ENCODE data around the gene RMRP.
"Not testable (repeated sequence)": the region's sequence is repeated elsewhere in the genome, so short reads cannot be mapped to it uniquely, and the experiment has no call there.

Gene RMRP

GRCh38 chr9:35664531-35665470 is 7.0 kb upstream of the RMRP start, which contains the start of gene ARHGEF39:
Gene ARHGEF39 (minus strand): TSS chr9:35665195. CDS start chr9:35665169, 26 bp downstream.
- DNase-seq (ENCODE audit: low spot score) = peak; percentile 84

DNA sequence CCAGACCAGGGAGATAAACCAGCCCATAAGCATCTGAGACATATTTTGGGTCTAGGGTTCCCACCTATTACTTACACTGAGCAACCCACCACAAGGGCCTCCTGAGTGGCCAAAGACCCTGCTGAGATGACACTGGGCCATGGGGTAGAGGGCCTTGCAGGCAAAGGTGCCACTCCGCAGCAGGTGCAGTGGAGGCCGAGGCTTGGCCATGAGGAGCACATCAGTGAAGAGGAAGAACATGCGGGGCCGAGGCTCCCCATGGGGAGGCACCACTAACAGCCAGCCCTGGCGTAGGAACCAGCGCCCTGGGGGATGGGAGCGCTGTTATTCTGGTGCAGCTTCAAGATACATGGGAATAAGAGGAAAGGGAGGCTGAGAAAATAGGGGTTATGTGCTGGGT is 4.6 kb upstream of the RMRP start:
- no peak for DNase-seq (ENCODE audit: low spot score)

GRCh38 chr9:35661756-35662350 is 4.0 kb upstream of the RMRP start:
- DNase-seq (ENCODE audit: low spot score) = no peak

- DNase-seq (ENCODE audit: low spot score) = peak; percentile 91
Measured at GRCh38 chr9:35660966-35661415, 3.2 kb upstream of the RMRP start.

DNA sequence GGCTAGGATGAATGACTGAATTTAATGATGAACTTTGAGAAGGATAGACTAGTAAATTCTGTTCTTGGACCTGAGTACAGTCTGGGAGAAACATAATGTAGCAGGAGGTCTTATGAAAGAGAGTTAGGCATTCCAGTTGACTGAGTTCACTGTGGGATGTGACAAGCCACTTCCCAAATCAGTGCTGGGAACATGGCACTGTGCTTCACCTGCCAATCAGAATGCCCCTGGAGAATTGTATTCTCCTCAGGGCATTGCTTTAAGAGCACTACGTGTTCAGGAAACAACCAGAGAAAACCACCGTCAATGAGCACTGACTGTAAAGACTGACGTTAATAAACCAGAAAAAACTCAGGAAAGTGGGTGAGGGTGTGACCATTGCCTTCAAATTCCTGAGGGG is 1.5 kb upstream of the RMRP start:
- no peak for DNase-seq (ENCODE audit: low spot score)

- peak; percentile 55 for DNase-seq (ENCODE audit: low spot score)
Measured at GRCh38 chr9:35658968-35659220, 1.1 kb upstream of the RMRP start.

- peak; percentile 89 for DNase-seq (ENCODE audit: low spot score)
Measured at GRCh38 chr9:35658137-35658967, 533 bp upstream of the RMRP start, which contains the start of gene CCDC107. Gene CCDC107 (plus strand): TSS chr9:35658292. CDS start chr9:35658380, 88 bp downstream.

DNA sequence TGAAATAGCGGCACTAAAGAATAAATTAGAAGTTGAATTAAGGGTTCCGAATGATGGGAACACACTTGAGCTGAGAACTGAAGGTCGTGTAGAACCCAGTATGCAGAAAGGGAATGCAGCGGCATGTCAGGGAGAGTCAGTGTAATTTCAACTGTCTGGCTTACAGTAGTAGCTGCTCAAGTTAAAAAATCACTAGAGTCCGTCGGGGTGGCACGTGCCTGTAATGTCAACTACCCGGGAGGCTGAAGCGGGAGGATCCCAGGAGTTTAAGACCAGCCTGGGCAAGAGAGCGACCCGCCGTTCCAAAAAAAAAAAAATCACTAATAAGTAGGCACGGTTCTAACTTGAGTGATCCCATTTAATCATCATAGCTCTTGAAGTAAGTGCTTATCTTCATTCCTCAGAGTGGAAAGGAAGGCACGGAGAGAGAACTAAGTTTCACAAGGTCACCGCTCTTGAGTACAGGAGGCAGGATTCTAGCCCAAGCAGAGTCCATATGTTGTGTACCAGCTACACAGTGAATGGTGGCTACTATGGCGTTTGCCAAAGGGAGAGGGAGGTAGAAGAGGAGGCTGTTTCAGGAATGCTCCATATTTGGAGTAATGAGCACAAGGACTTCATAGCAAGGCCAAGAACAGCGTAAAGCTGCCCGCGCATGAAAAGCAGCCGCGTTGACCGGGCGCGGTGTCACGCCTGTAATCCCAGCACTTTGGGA is 831 bp downstream of the RMRP start:
- peak; percentile 77 for DNase-seq (ENCODE audit: low spot score)

- DNase-seq (ENCODE audit: low spot score) = no peak
Measured at GRCh38 chr9:35656348-35656747, 1.5 kb downstream of the RMRP start.

GRCh38 chr9:35653611-35654010 is 4.2 kb downstream of the RMRP start:
- no peak for DNase-seq (ENCODE audit: low spot score)

DNA sequence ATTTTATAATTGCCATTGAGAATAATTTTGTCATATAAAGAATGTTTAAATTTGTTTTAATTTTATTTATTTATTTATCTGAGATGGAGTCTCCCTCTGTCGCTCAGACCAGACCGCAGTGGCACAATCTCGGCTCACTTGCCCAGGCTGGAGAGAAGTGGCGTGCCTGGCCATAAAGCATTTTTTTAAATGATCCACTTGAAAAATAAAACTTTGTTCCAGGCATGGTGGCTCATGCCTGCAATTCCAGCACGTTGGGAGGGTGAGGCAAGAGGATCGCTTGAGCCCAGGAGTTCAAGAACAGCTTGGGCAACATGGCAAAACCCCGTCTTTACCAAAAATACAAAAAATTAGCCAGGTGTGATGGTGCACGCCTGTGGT is 5.0 kb downstream of the RMRP start:
- DNase-seq (ENCODE audit: low spot score) = no peak

GRCh38 chr9:35651956-35652828 is 5.6 kb downstream of the RMRP start:
- DNase-seq (ENCODE audit: low spot score) = no peak

- no peak for DNase-seq (ENCODE audit: low spot score)
Measured at GRCh38 chr9:35650341-35651158, 7.3 kb downstream of the RMRP start, which contains the start of gene SIT1. Gene SIT1 (minus strand): TSS chr9:35650931. CDS start chr9:35650853, 78 bp downstream.

DNA sequence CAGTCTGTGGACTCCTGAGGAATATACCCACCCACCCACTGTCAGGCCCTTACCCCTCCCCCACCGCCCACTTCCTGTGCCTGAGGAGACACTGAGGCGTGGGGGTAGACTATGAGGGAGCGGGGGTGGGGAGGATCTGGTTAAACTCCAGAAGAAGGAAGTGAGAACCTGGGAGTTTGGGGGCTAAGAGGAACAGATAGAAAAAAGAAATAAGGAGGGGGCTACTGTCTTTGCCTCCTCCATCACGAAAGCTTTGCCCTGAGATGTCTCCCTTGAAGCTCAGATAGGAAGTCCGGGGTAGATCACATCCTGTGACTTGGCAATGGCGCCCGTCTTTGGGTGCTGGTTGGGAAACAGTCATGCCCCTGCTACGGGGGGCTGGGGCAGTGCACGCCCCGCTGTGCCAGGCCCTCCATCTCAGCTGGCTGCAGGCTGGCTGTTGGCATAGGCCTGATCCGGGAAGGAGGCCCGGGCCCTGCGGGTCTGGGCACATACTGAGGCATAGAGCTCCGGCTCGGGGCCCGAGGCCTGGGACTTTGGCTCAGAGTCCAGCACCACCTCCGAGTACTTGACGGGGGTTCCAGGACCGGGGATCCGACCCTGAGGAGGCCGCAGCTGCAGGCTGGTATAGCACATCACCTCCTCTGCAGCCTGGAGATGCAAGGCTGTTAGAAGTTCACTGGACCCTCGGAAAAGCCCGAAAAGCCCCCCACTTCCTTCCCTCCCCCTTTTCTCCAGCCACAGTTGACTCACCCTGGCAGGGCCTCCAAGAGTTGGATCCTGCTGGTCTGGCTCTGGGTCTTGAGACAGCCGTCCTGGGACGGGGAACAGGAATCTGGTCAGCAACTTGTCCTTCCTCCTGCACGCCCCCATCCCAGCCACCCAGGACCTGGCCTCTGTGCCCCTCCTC is 8.1 kb downstream of the RMRP start:
- no peak for DNase-seq (ENCODE audit: low spot score)

- peak; percentile 89 for DNase-seq (ENCODE audit: low spot score)
Measured at GRCh38 chr9:35646533-35647265, 11.1 kb downstream of the RMRP start.

DNA sequence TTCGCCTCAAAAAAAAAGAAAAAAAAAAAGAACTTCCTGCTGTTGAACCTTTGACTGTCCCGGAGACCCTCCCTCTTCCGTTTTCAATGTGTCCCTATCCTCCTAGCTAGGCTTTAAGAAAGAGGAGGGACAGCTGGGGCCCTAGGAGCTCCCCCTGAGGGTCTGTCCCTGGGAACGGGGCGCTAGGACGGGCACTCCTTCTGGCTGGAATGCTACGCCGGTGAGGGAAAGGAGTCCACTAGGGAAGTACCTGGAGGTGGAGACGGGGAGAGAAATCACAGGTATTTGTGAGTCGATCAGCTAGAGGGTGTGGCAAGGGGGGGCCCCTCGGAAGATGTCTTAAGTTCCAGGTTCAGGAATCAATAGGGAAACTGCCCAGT is 11.7 kb downstream of the RMRP start:
- DNase-seq (ENCODE audit: low spot score) = peak; percentile 64

DNA sequence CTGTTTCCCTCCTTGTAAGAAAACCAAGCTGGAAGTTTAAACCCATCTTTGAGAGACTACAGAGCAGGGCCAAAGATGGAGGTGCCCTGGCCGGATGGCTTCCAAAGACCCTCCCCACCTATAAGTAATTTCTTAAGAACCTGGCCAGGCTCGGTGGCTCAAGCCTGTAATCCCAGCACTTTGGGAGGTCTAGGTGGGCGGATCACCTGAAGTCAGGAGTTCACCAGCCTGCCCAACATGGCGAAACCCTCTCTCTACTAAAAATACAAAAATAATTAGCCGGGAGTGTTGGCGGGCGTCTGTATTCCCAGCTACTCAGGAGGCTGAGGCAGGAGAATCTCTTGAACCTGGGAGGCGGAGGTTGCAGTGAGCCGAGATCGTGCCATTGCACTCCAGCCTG is 12.1 kb downstream of the RMRP start:
- DNase-seq (ENCODE audit: low spot score) = not testable (repeated sequence)

DNA sequence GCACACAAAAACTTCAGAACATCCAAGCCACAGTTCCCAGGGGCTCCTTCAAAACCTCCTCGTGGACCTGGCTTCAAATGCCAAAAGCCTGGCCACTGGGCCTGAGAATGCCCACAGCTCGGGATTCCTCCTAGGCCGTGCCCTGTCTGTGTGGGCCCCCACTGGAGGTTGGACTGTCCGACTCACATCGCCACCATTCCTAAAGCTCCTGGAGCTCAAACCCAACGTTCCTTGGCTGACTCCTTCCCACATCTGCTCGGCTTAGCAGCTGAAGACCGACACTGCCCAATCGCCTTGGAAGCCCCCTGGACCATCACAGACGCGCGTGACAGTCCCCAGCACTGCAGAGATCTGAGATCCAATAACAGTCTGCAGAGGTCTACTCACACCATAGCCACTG is 14.8 kb downstream of the RMRP start:
- DNase-seq (ENCODE audit: low spot score) = no peak

All from cerebellar cortex (tissue), 1 donor.